HG02610 (cell line): ENCODE measurements around the gene KRT6C.
"Not testable (repeated sequence)": the region's sequence is repeated elsewhere in the genome, so short reads cannot be mapped to it uniquely, and the experiment has no call there.

ENCODE experiments used
- ATAC-seq: cut with Tn5 transposase; IDR thresholded peaks from one replicate; pipeline ENCODE4 v1.9.1; 2021; ENCODE audit warnings: mild to moderate bottlenecking, moderate library complexity; ENCODE audit not compliant: unreplicated experiment

The KRT6C gene

GRCh38 chr12:52500574-52500973, 27.0 kb upstream of the KRT6C start:
- not testable (repeated sequence) for ATAC-seq

DNA sequence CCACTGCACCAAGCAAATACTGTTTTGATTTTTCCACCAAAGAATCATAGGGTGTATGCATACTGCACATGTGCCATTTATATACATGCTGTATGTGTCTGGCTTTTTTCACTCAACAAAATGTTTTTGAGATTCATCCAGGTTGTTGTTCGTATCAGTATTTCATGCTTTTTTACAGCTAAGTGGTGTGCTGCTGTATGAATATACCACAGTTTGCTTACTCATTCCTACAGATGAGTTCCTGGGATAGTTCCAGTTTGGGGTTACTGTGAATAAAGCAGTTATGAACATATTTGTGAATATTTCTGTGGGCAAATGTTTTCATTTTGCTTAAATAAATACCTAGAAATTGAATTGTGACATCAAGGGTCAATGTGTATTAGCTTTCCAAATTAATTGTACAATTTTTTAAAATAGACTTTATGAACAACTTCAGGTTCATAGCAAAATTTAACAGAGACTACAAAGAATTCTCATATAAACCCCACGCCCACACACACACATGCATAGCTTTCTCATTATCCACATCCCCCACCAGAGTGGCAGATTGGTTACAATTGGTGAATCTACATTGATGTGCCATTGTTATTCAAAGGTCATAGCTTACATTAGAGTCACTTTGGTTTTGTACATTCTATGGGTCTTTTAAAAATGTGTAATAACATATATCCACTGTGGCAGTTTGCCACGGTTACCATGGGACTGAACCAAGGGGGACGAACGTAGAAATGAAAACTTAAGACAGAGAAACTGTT, 26.4 kb upstream of the KRT6C start:
- ATAC-seq, result no peak

GRCh38 chr12:52498946-52499345, 25.3 kb upstream of the KRT6C start:
- ATAC-seq, result no peak

GRCh38 chr12:52497975-52498374, 24.4 kb upstream of the KRT6C start:
- no peak for ATAC-seq

GRCh38 chr12:52496590-52497071, 23.0 kb upstream of the KRT6C start:
- ATAC-seq, result no peak

DNA sequence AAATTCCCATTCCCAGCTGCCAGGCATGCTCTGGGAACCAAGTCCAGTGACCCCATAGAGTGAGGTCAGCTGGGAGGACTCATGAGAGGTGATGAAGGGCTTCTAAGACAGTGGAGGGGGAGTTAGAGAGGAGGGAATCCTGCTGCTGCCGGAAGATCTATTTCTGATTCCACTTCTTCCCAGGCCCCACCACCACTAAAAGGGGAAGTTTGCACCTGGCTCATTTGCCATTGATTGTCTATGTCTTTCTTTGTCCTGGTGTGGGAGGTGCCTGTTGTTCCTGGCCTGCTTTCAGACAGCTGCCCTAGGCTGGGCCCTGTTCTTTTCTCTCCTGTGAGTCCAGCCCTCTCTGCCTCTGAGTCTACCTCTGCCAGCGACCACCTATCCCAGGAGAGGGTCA, 22.4 kb upstream of the KRT6C start:
- ATAC-seq, result no peak

- ATAC-seq, result no peak
These were observed 21.8 kb upstream of the KRT6C start for GRCh38 chr12:52495389-52495788.

- no peak for ATAC-seq
These were observed 20.9 kb upstream of the KRT6C start for GRCh38 chr12:52494518-52494917.

DNA sequence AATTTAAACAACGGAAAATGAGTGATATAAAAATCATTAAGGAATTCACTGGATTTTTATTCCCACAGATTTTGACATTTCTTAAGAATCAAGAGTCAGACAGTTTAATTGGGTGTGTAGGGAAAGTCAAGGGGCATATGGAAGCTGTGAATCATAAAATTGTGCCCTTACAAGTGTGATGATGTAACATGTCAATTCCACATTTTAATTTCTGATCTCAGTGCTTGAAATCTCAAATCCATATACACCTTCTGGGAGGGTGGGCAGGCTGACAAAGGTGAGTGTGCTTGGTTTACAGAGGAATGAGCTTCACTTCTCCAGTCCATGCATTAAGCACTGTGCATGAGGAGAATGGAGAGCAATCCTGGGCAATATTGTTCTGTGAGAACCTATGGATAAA, 20.5 kb upstream of the KRT6C start:
- ATAC-seq, result no peak

- no peak for ATAC-seq
These were observed 19.6 kb upstream of the KRT6C start, which contains the start of gene KRT6A for GRCh38 chr12:52493172-52493571. Gene KRT6A (minus strand): TSS chr12:52493257. CDS start chr12:52493188, 69 bp downstream.

GRCh38 chr12:52492405-52492804, 18.8 kb upstream of the KRT6C start:
- not testable (repeated sequence) for ATAC-seq

DNA sequence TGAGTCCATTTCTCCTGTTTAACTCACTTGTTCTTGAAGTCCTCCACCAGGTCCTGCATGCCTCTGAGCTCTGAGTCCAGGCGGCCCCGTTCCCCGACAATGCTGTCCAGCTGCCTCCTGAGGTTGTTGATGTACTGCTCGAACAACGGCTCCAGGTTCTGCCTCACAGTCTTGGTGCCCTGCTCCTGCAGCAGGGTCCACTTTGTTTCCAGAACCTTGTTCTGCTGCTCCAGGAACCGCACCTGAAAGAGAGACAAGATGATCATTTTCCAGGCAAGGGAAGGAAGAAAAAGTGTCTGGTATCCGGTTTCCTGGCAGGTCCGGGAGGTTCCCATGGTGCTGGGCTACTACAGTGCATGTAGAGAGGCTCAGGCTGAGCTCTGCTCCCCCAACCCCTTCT, 17.9 kb upstream of the KRT6C start:
- not testable (repeated sequence) for ATAC-seq

GRCh38 chr12:52488736-52489135, 15.1 kb upstream of the KRT6C start:
- ATAC-seq, result no peak

DNA sequence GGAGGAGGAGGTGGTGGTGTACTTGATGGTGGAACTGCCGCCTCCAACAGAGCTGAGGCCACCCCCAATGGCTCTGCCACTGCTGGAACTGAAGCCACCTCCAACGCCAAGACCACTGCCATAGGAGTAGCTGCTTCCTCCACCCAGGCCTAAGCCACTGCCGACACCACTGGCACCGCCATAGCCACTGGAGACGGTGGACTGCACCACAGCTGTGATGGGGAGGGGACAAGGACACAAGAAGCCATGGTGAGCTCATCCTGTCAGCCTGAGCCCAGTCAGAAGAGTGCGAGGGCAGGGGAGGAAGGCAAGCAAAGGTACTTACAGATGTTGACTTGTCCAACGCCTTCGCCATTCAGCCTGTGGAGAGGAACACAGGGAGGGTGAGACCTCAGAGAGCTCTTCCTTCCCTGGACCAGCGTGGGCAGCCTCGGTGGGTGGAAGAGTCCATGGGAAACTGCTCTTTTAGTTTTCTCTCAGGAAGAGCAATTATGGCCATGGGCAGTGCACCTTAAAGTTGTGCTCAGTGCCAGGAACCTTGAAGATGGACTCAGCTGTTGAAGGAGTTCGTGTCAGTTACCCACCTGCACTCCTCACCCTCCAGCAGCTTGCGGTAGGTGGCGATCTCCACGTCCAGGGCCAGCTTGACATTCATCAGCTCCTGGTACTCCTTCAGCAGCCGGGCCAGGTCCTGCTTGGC, 14.3 kb upstream of the KRT6C start:
- not testable (repeated sequence) for ATAC-seq

DNA sequence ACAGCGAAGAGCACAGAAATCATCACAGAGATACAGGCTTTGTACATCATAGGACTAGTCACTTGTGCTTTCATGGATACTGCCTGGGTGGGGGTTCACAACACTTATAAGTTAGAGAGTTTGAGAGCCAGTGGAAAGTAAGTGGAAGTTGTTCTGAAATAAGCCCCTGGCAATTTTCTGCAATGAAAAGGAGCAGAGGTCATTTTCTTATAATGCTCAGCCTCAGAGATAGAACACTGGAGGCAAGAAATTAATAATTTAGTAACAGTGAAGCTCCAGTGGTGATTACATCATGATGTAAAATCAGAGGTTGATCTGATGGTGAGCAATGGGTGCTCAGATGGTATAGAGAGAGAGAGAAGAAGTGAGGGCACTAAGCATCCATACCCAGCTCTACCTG, 13.6 kb upstream of the KRT6C start:
- ATAC-seq, result no peak

DNA sequence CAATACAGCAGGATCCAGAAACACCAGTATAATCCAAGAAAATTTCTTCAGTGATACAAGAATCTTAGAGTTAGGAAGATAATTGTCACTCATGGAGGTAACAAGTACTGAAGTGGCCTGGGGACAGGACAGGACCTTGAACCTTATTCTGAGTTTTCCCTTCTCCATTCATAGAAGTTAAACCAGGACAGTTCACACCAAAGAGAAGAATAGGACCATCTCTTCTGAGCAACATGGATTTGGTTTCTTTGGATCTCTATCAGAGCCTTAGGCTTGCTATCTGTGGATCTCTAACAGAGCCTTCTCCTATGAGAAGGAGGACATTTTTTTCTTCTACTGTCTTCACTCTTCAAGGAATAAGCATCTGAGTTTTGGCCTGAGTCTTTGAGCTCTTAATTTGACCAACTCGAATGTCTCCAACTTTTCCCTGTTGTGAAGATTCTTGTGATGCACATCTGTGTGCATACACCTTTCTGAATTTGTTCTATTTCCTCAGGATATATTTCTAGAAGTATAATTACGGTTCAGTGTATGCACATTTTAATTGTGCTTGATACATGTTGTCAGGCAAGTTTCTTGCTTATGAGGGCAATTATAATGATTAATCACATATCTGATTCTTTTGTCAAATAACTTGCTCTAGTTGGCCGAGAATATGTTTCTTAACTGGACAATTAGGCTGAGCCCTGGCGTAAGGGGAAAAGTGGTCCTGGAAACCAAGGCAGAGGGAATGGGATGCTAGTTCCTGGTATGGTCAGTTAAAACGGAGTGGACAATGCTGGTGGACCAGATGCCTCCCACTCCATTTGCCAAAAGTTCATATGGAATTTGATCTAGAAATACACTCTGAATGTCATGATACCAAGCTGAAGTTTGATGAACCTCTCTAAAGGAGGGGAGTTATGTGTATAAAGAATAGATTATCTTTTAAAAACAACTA, 12.8 kb upstream of the KRT6C start:
- no peak for ATAC-seq

GRCh38 chr12:52480073-52480472, 6.5 kb upstream of the KRT6C start:
- ATAC-seq, result no peak

DNA sequence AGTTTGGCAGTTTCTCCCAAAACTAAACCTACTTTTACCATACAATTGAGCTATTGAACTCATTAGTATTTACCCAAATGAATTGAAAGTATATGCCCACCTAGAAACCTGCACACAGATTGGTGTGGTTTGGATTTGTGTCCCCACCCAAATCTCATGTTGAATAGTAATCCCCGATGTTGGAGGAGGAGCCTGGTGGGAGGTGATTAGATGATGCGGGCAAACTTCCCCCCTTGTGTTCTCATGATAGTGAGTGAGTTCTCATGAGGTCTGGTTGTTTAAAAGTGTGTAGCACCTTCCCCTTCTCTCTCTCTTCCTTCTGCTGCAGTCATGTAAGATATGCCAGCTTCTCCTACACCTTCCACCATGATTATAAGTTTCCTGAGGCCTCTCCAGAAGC, 4.0 kb upstream of the KRT6C start:
- no peak for ATAC-seq

GRCh38 chr12:52474212-52474611, 607 bp upstream of the KRT6C start:
- no peak for ATAC-seq

- ATAC-seq, result no peak
These were observed 3.8 kb downstream of the KRT6C start for GRCh38 chr12:52469853-52470252.

GRCh38 chr12:52464897-52465296, 8.7 kb downstream of the KRT6C start:
- ATAC-seq, result no peak
